Vagina (tissue), 2 donors: ENCODE measurements around the gene KITLG. TPM values are rescaled to one million over a fixed set of nuclear protein-coding genes. Genes with fewer than 3 reads are reported as not detected.

Source experiments
- DNase-seq, 2 donors: peaks; one replicate each; pipeline ENCODE4 v3.0.0-alpha.2; 2017; ENCODE audit errors: extremely low spot score in 2 of 2
- H3K27ac ChIP-seq: fragments of 200-600 bp; sonication (generic); one replicate; pipeline ENCODE4 v1.5.1; 2019
- H3K27me3 ChIP-seq: fragments of 200-600 bp; sonication (generic); one replicate; pipeline ENCODE4 v1.5.1; 2019
- H3K36me3 ChIP-seq, 2 donors: fragments of 200-600 bp; sonication (generic); one replicate each; pipeline ENCODE4 v1.5.1; 2017 to 2019
- H3K4me1 ChIP-seq: fragments of 200-600 bp; sonication (generic); one replicate; pipeline ENCODE4 v1.5.1; 2019
- H3K4me3 ChIP-seq, 2 donors: fragments of 200-600 bp; sonication (generic); 1 replicate in 1 of 2; 2 replicates in 1 of 2; pipeline ENCODE4 v1.5.1; 2016 to 2019
- H3K9me3 ChIP-seq: fragments of 200-600 bp; sonication (generic); one replicate; pipeline ENCODE4 v1.5.1; 2019
- POLR2A ChIP-seq, 2 donors: fragments of 450-650 bp; IDR thresholded peaks; one replicate each; pipeline ENCODE4 v1.6.1; 2017; ENCODE audit warnings: antibody characterized with exemption in 2 of 2, mild to moderate bottlenecking in 2 of 2, moderate library complexity in 2 of 2
- POLR2AphosphoS5 ChIP-seq, 2 donors: sonication (generic); formaldehyde crosslinking; IDR thresholded peaks; one replicate each; pipeline ENCODE4 v1.9.0; 2017; ENCODE audit warnings: antibody characterized with exemption in 2 of 2, mild to moderate bottlenecking in 2 of 2, low read depth in 1 of 2; ENCODE audit not compliant: insufficient read depth in 1 of 2
- intact Hi-C: fragments of 100-400 bp; cut with DNase I; formaldehyde crosslinking; loops from one replicate; pipeline ENCODE4 v1.15.1; 2023
- total RNA-seq: library from RNA; depleted of rRNA; stranded (reverse); fragments of >200 nt; gene quantifications from one replicate; pipeline ENCODE4 v1.2.3, GENCODE V29; 2016
- TF ChIP-seq, protein P1 (sequence below), 3 experiments: fragments of 450-650 bp in 2 of 3; fragments of 200-600 bp in 1 of 3; sonication (generic) in 1 of 3; IDR thresholded peaks; one replicate each; pipeline ENCODE4 v1.5.1; 2017 to 2019; ENCODE audit warnings: antibody characterized with exemption in 3 of 3, mild to moderate bottlenecking in 2 of 3, moderate library complexity in 2 of 3

Gene KITLG
- total RNA-seq, 1 donor from 2014 or later = 20.4 TPM

DNA sequence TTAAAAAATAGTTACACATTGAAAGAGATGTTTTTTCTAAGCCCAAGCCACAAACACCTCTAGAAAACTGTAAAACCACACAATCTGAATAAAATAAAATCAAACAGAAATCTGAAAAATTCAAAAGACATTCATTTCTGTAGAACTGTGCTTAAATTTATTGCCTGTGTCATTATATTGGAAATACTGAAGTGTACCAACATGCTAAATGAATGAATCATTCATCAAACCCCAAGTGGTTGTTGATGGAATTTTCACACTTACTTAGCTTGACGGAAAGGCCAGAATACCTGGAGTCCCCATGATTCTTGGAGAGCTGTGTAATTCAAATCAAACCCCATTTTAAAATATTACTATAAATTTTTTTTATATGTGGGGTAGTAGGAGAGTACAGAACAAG is 2.7 kb downstream of the KITLG start:
- intact Hi-C loops = no loop called here
- H3K4me1 ChIP-seq = peaks cover 53% of the 10 kb centered on the region
- no peaks in the 10 kb centered on the region for H3K36me3 ChIP-seq
- DNase-seq = no peak
- H3K9me3 ChIP-seq = no peaks in the 10 kb centered on the region
- H3K27ac ChIP-seq = peak overlapping the region; percentile 28
- no peaks in the 10 kb centered on the region for H3K27me3 ChIP-seq
- H3K4me3 ChIP-seq = no peak overlapping the region
- TF ChIP-seq, protein P1, sequence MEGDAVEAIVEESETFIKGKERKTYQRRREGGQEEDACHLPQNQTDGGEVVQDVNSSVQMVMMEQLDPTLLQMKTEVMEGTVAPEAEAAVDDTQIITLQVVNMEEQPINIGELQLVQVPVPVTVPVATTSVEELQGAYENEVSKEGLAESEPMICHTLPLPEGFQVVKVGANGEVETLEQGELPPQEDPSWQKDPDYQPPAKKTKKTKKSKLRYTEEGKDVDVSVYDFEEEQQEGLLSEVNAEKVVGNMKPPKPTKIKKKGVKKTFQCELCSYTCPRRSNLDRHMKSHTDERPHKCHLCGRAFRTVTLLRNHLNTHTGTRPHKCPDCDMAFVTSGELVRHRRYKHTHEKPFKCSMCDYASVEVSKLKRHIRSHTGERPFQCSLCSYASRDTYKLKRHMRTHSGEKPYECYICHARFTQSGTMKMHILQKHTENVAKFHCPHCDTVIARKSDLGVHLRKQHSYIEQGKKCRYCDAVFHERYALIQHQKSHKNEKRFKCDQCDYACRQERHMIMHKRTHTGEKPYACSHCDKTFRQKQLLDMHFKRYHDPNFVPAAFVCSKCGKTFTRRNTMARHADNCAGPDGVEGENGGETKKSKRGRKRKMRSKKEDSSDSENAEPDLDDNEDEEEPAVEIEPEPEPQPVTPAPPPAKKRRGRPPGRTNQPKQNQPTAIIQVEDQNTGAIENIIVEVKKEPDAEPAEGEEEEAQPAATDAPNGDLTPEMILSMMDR (IDR thresholded peaks at IDR 0.05) = no peak
- TF ChIP-seq POLR2AphosphoS5 (IDR thresholded peaks at IDR 0.05; ENCODE audit: insufficient read depth in 1 of 2, low read depth in 1 of 2) (peak in 1 of 2 donors; percentile 6), POLR2A (IDR thresholded peaks at IDR 0.05) (no peak)

DNA sequence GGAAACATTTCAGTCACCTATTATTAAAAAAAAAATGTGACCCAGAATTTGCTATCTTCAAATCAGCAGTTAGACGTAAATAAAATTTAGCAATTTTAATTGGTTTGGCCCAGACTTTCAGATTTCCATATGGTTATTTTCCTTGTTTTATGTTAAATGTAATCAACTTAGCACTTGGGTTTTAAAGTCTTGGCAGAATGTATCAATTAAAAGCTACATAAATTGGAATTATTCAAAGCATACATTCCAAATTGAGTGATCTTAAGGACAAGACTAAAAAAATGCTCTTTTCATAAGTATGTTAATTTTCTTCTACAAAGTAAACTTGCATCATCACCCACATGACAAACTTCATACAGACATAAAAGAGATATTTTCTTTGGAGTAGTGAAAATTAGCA is 3.4 kb downstream of the KITLG start:
- Histone ChIP-seq H3K27me3 (no peaks in the 10 kb centered on the region), H3K36me3 (no peaks in the 10 kb centered on the region), H3K9me3 (no peaks in the 10 kb centered on the region), H3K4me3 (no peak overlapping the region), H3K27ac (peak overlapping the region; percentile 28), H3K4me1 (peaks cover 59% of the 10 kb centered on the region)
- TF ChIP-seq POLR2A (IDR thresholded peaks at IDR 0.05) (no peak), POLR2AphosphoS5 (IDR thresholded peaks at IDR 0.05; ENCODE audit: insufficient read depth in 1 of 2, low read depth in 1 of 2) (no peak)
- TF ChIP-seq, protein P1 (IDR thresholded peaks at IDR 0.05) = no peak
- intact Hi-C loops = no loop called here
- DNase-seq = no peak

DNA sequence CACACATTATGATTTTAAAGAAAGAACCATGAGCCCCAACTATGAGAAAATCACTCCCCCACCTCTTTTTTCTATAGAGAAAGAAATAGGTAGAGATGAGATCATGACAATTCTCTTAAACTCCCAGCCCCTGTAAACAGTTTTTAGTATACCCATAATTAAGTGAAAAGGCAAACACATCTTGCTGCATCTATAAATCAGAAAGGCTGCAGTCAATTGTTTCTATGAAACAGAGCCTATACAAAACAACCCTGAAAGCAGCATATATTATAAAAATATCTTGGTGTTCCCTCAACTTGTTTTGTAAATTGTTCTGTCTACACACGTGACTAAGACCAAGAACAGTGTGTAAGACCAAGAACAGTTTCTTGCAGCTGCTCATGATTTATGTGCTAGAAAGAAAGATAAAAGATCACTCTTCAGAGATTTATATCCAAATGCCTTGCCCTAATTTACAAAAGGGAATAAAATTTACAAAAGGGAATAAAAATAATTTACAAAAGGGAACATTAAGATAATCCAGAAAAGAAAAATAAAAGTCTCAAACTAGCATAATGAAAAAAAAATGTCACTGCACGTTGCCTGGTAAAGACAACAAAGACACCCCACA is 4.8 kb downstream of the KITLG start:
- no peak for DNase-seq
- Histone ChIP-seq H3K4me1 (peaks cover 64% of the 10 kb centered on the region), H3K9me3 (no peaks in the 10 kb centered on the region), H3K36me3 (no peaks in the 10 kb centered on the region), H3K27ac (peak overlapping the region; percentile 40), H3K4me3 (no peak overlapping the region), H3K27me3 (no peaks in the 10 kb centered on the region)
- intact Hi-C loops = no loop called here
- TF ChIP-seq POLR2AphosphoS5 (IDR thresholded peaks at IDR 0.05; ENCODE audit: insufficient read depth in 1 of 2, low read depth in 1 of 2) (no peak), POLR2A (IDR thresholded peaks at IDR 0.05) (no peak)
- TF ChIP-seq, protein P1 (IDR thresholded peaks at IDR 0.05) = no peak

DNA sequence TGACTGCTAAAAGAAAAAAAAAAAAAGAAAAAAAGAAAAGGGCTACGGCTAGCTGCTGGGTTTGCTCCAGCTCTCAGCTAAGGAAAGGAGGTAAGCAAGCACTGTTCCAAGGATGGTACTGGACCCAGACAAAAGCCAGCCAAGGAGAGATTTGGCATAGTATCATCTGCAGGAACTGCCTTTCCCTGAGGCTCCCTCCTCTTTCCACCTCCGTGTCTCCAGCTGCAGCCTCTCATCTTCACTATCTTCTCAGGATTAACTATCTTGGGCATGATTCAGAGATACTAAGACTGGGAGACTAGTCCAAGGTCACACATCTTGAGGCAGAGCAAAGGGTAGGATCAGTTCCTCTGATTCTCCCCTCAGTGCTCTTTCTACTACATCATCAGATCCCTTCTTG is 6.0 kb downstream of the KITLG start:
- Histone ChIP-seq H3K27me3 (no peaks in the 10 kb centered on the region), H3K27ac (peak overlapping the region; percentile 40), H3K9me3 (no peaks in the 10 kb centered on the region), H3K4me1 (peaks cover 72% of the 10 kb centered on the region), H3K4me3 (no peak overlapping the region), H3K36me3 (no peaks in the 10 kb centered on the region)
- no peak for TF ChIP-seq POLR2AphosphoS5 (IDR thresholded peaks at IDR 0.05; ENCODE audit: insufficient read depth in 1 of 2, low read depth in 1 of 2)
- no peak for DNase-seq
- intact Hi-C loops = no loop called here

DNA sequence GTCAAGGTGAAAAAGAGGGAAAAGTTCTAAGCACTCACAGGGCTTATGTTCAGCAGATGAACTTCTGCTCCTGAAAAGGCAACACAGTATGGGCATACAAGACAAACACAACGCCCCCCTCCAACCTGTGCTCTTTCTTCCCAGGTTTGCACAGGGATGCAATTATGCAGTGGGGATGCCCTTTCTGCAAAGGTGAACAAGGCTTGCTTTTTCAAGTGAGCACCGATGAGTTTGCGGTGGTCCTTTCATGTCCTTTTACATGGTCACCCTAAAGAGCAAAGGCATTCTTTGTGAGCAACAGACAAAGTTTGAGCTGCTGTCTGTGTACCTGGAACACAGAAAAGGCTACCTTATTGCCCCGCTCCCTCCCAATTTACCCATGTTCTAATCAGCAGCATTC is 6.7 kb downstream of the KITLG start:
- no peak overlapping the region for H3K4me3 ChIP-seq
- H3K27ac ChIP-seq = peak overlapping the region; percentile 40
- no peaks in the 10 kb centered on the region for H3K9me3 ChIP-seq
- no peak for DNase-seq
- no peaks in the 10 kb centered on the region for H3K27me3 ChIP-seq
- peaks cover 67% of the 10 kb centered on the region for H3K4me1 ChIP-seq
- intact Hi-C loops = no loop called here
- H3K36me3 ChIP-seq = no peaks in the 10 kb centered on the region
- TF ChIP-seq, protein P1 (IDR thresholded peaks at IDR 0.05) = no peak
- TF ChIP-seq POLR2A (IDR thresholded peaks at IDR 0.05) = no peak
- no peak for TF ChIP-seq POLR2AphosphoS5 (IDR thresholded peaks at IDR 0.05; ENCODE audit: insufficient read depth in 1 of 2, low read depth in 1 of 2)
